HG03135 (cell line): ENCODE results near the gene RP2.

Experiments used
- ATAC-seq: cut with Tn5 transposase; IDR thresholded peaks from one replicate; pipeline ENCODE4 v1.9.1; 2021; ENCODE audit warnings: mild to moderate bottlenecking, moderate library complexity; ENCODE audit not compliant: unreplicated experiment

RP2 gene

GRCh38 chrX:46917622-46918021, 80.8 kb downstream of the RP2 start:
- ATAC-seq: no peak

- no peak for ATAC-seq
Measured at GRCh38 chrX:46918434-46918833, 81.6 kb downstream of the RP2 start.

GRCh38 chrX:46920235-46920634, 83.4 kb downstream of the RP2 start:
- ATAC-seq: no peak

GRCh38 chrX:46922611-46923010, 85.8 kb downstream of the RP2 start:
- no peak for ATAC-seq

GRCh38 chrX:46927718-46928117, 90.9 kb downstream of the RP2 start:
- no peak for ATAC-seq

GRCh38 chrX:46929439-46930261, 92.8 kb downstream of the RP2 start:
- no peak for ATAC-seq
